Glutamatergic neuron (in vitro differentiated cells): ENCODE results near the gene TSPAN17. TPM values are rescaled to one million over a fixed set of nuclear protein-coding genes. Genes with fewer than 3 reads are reported as not detected.

Source experiments
- DNase-seq: peaks from one replicate; pipeline ENCODE4 v3.0.0; 2022
- H3K27ac Mint-ChIP-seq: one replicate; pipeline ENCODE4 v1.8.0; 2020; ENCODE audit warnings: mild to moderate bottlenecking, mixed read lengths, inconsistent platforms; ENCODE audit not compliant: unreplicated experiment
- H3K27me3 Mint-ChIP-seq: one replicate; pipeline ENCODE4 v1.8.0; 2020; ENCODE audit warnings: mild to moderate bottlenecking, moderate library complexity, mixed read lengths, inconsistent platforms; ENCODE audit not compliant: unreplicated experiment
- H3K36me3 Mint-ChIP-seq: one replicate; pipeline ENCODE4 v1.8.0; 2020; ENCODE audit warnings: mild to moderate bottlenecking, mixed read lengths, inconsistent platforms; ENCODE audit not compliant: unreplicated experiment
- H3K4me1 Mint-ChIP-seq: one replicate; pipeline ENCODE4 v1.8.0; 2020; ENCODE audit warnings: mild to moderate bottlenecking, low read depth, mixed read lengths, inconsistent platforms; ENCODE audit not compliant: unreplicated experiment
- H3K4me3 Mint-ChIP-seq: one replicate; pipeline ENCODE4 v1.8.0; 2020; ENCODE audit warnings: mild to moderate bottlenecking, mixed read lengths, inconsistent platforms; ENCODE audit not compliant: unreplicated experiment
- H3K9me3 Mint-ChIP-seq: one replicate; pipeline ENCODE4 v1.8.0; 2020; ENCODE audit warnings: mild to moderate bottlenecking, moderate library complexity, mixed read lengths, inconsistent platforms; ENCODE audit not compliant: unreplicated experiment
- CTCF ChIP-seq: fragments of 200-600 bp; sonication (generic); IDR thresholded peaks from one replicate; pipeline ENCODE4 v1.5.0; 2021; ENCODE audit not compliant: partially characterized antibody, unreplicated experiment
- total RNA-seq: library from RNA; stranded (reverse); fragmentation: NEBNext Ultra II Directional; extraction: Animal tissue kit (Norgen Biotek cat#: 25700); gene quantifications from one replicate; pipeline ENCODE4 v1.2.1, GENCODE V29; 2021; ENCODE audit not compliant: unreplicated experiment

The TSPAN17 gene
- total RNA-seq, 1 donor from 2014 or later: 97.2 TPM

GRCh38 chr5:176616511-176616910 lies 30.8 kb upstream of the TSPAN17 start:
- H3K27me3 Mint-ChIP-seq: peaks cover 12% of the 10 kb centered on the region

DNA sequence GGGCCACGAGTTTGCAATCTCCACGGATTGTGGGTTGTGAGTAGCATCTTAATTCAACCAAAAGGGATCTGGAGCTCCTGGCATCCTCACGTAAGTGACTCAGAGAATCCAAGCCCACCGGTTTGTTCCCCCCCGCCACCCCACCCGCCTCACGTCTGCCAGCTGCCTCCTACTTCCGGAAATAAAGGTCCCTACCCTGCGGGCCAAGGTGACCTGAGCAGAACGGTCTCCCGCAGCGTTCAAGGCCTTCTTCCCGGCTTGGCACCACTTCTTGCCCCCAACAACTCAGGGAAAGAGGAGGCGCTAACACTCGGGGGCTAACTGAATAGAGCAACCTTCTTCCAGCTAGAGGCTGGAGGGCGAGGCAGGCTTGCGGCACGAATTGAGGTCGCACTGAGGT lies 28.5 kb upstream of the TSPAN17 start:
- H3K27me3 Mint-ChIP-seq: peaks cover 12% of the 10 kb centered on the region
- H3K9me3 Mint-ChIP-seq: peaks cover 4% of the 10 kb centered on the region
- H3K4me3 Mint-ChIP-seq: no peak overlapping the region
- no peak for DNase-seq
- no peak overlapping the region for H3K27ac Mint-ChIP-seq
- TF ChIP-seq CTCF: no peak
- peaks cover 8% of the 10 kb centered on the region for H3K4me1 Mint-ChIP-seq
- no peaks in the 10 kb centered on the region for H3K36me3 Mint-ChIP-seq

More at GRCh38 chr5:176616511-176616910, 30.8 kb upstream of the TSPAN17 start:
- no peaks in the 10 kb centered on the region for H3K36me3 Mint-ChIP-seq
- no peak for DNase-seq
- no peak for TF ChIP-seq CTCF
- no peak overlapping the region for H3K27ac Mint-ChIP-seq
- H3K4me1 Mint-ChIP-seq: peaks cover 12% of the 10 kb centered on the region
- no peak overlapping the region for H3K4me3 Mint-ChIP-seq
- peaks cover 8% of the 10 kb centered on the region for H3K9me3 Mint-ChIP-seq

GRCh38 chr5:176619203-176619568 lies 28.1 kb upstream of the TSPAN17 start:
- H3K4me3 Mint-ChIP-seq: no peak overlapping the region
- peaks cover 4% of the 10 kb centered on the region for H3K9me3 Mint-ChIP-seq
- peaks cover 8% of the 10 kb centered on the region for H3K4me1 Mint-ChIP-seq
- H3K36me3 Mint-ChIP-seq: no peaks in the 10 kb centered on the region
- H3K27me3 Mint-ChIP-seq: peaks cover 12% of the 10 kb centered on the region
- DNase-seq: peak; percentile 90
- H3K27ac Mint-ChIP-seq: no peak overlapping the region
- TF ChIP-seq CTCF: no peak

DNA sequence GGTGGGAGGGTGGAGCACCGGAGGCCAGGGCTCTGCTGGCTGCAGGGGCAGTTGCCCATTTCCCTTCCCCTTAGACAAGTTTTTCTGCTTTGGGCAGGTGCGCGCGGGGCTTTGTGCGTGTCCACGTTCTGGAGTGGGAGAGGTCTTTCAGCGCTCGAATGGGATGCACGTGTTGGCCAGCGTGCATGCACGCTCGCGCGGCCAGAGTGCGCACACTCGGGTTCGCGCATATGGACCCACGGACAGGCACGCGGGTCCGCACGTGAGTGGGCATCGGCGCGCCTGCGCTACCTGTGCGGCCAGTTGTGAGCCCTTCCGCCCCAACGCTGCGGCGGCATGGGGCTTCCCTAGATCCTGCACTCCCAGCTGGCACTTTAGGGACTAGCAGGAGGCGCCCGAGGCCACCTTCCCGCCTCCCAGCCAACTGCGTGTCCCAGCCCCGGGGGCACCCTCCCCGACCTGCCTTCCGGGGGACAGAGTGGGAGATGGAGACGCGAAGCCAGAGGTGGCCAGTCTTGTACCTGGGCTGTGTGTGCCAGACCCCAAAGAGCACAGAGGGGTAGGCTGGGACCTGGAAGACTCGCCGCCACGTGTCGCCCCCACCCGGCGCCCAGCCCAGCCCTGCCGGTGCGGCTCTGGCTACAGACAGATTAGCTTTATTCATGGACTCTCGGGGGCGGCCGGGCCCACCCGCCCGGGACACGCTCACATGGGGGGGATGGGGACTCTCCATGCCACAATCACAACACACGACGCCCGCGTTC lies 27.5 kb upstream of the TSPAN17 start:
- peaks cover 12% of the 10 kb centered on the region for H3K27me3 Mint-ChIP-seq
- peaks cover 4% of the 10 kb centered on the region for H3K9me3 Mint-ChIP-seq
- no peaks in the 10 kb centered on the region for H3K36me3 Mint-ChIP-seq
- no peak overlapping the region for H3K27ac Mint-ChIP-seq
- peak overlapping the region; percentile 78 for H3K4me3 Mint-ChIP-seq
- TF ChIP-seq CTCF: no peak
- no peak for DNase-seq
- H3K4me1 Mint-ChIP-seq: peaks cover 8% of the 10 kb centered on the region

DNA sequence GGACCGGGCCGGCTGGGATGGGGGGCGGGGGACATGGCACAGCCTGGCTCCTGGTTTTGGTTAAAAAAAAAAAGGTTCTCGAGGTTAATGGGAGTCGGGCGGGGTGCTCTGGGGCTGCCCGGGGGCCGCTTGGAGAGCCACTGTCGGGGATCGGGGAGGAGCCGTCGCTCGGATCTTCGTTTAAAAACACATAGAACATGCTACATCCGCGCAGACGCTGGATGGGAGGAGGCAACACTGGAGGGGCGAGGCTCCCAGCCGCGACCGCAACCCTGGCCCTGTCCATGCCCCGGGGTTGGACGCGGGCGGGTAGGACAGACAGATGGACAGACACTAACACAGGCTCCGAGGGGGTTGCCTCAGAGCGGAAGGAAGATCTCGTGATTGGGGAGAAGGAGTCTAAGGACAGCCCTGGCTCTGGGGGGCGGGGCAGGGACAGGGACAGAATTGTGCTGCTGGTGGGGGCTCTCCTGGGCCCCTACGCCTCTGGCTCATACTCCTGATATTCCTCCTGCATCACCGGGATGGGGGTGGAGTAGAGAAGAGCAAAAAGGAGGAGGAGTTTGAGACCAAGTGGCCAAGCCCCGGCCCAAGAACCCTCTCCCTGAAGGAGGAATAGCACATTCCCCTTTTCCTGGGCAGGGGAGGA lies 26.8 kb upstream of the TSPAN17 start:
- no peaks in the 10 kb centered on the region for H3K36me3 Mint-ChIP-seq
- H3K4me1 Mint-ChIP-seq: peaks cover 8% of the 10 kb centered on the region
- no peak overlapping the region for H3K27ac Mint-ChIP-seq
- H3K4me3 Mint-ChIP-seq: peak overlapping the region; percentile 78
- no peak for TF ChIP-seq CTCF
- H3K27me3 Mint-ChIP-seq: peaks cover 12% of the 10 kb centered on the region
- peaks cover 4% of the 10 kb centered on the region for H3K9me3 Mint-ChIP-seq
- DNase-seq: no peak
